K562 (cell line): ENCODE measurements around the gene MLLT6. TPM values are rescaled to one million over a fixed set of nuclear protein-coding genes. Genes with fewer than 3 reads are reported as not detected.

ENCODE experiments used
- BCOR ChIP-seq: fragments of 450-650 bp; IDR thresholded peaks from 2 replicates; pipeline ENCODE4 v1.6.1; 2016
- CLOCK ChIP-seq: fragments of 250-450 bp; sonication (Bioruptor Pico); IDR thresholded peaks from 2 replicates; pipeline ENCODE4 v1.4.0; 2020; ENCODE audit warnings: mild to moderate bottlenecking, moderate library complexity, borderline replicate concordance
- EP400 ChIP-seq: fragments of 450-650 bp; IDR thresholded peaks from 2 replicates; pipeline ENCODE4 v1.6.1; 2017; ENCODE audit warnings: antibody characterized with exemption, mild to moderate bottlenecking, moderate library complexity
- MAX ChIP-seq: sonication (generic); formaldehyde crosslinking; IDR thresholded peaks from 2 replicates; pipeline ENCODE4 v1.9.0; 2022; ENCODE audit warnings: mild to moderate bottlenecking, missing genetic modification reagents
- SNAPC5 ChIP-seq: fragments of 250-450 bp; sonication (Bioruptor Pico); IDR thresholded peaks from 2 replicates; pipeline ENCODE4 v1.8.0; 2021; ENCODE audit warnings: moderate library complexity, mild to moderate bottlenecking, inconsistent platforms
- ZBTB1 ChIP-seq: sonication (generic); formaldehyde crosslinking; IDR thresholded peaks from 2 replicates; pipeline ENCODE4 v1.8.1; 2023; ENCODE audit warnings: missing genetic modification reagents, low read depth, mild to moderate bottlenecking, borderline replicate concordance
- ZNF507 ChIP-seq: conservative IDR thresholded peaks from 2 replicates; pipeline ENCODE4 v1.6.1; 2017; ENCODE audit warnings: missing genetic modification characterization, missing compliant biosample characterization
- polyA plus RNA-seq, 8 experiments: library from polyadenylated mRNA; depleted of rRNA in 4 of 8; stranded (reverse) in 5 of 8; unstranded in 3 of 8; fragments of >200 nt; fragmentation: Nextera tagmentation in 2 of 8; fragmentation: Illumina TruSeq in 1 of 8; extraction: Ambion mirVana in 2 of 8; extraction: Trizol in 1 of 8; gene quantifications; 2 replicates each; pipeline versions ENCODE4 v1.2.1 to v1.2.3, GENCODE V29; 2011 to 2014; ENCODE audit warnings: inconsistent platforms in 1 of 8, missing spikeins in 1 of 8
- total RNA-seq, 7 experiments: library from RNA; depleted of rRNA in 6 of 7; stranded (reverse); fragments of >200 nt in 6 of 7; fragmentation: Illumina TruSeq in 2 of 7; extraction: Trizol in 2 of 7; gene quantifications; 2 replicates each; pipeline versions ENCODE4 v1.2.1 to v1.2.3, GENCODE V29; 2011 to 2021; ENCODE audit warnings: low replicate concordance in 1 of 7
- TF ChIP-seq, protein P1 (sequence below): fragments of 200-600 bp; sonication (generic); IDR thresholded peaks from one replicate; pipeline ENCODE4 v1.6.1; 2012; ENCODE audit warnings: mild to moderate bottlenecking, low read depth, low read length, inconsistent platforms

Gene MLLT6
- total and polyA plus RNA-seq, 9 of the 15 experiments (the other 6 are each of a cell fraction or from before 2014, with no cell fraction given), result 3.1 to 71.7 (median 30.0) TPM

DNA sequence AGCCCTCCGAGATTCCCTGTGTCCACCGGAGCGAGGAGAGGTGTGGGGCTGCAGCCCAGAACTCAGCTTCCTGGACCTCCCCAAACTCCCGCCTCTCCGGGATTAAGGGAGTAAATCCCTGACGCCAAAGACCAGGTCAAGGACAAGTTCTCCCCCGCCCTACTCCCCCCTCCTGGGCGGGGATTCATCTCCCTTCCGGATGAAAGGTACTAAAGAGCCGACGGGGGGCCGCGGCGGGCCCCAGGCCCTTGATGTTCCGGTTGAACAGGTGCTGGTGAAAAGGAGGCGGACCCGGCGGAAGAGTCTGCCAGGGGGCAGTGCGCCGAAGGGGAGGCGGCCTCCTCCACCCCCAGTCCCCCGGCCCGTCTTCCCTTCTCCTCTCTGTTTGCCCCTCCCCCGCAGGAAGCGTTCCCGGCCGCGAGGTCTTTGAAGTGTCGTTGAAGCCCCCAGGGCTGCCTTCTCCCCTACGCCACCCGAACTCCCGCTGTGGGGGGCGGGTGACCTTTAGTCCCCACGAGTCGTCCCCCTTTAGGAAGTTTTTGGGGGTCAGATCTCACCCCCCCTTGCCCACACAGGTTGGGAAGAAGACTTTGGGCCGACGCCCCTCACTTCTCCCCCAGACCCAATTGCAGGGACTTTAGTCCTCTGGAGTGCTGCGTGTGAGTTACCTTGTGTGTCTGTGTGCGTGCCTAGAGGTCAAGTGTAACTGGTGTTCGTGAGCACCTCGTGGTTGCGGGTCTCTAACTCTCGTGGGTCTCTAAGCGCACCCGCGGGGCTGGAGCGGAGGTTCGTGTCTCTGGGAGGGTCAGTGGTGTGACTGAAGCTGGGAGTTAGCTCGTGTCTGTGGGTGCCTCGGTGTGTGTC is 1.1 kb upstream of the MLLT6 start (continued):
- no peak for TF ChIP-seq CLOCK (CRISPR knock-in tag)
- TF ChIP-seq, protein P1, sequence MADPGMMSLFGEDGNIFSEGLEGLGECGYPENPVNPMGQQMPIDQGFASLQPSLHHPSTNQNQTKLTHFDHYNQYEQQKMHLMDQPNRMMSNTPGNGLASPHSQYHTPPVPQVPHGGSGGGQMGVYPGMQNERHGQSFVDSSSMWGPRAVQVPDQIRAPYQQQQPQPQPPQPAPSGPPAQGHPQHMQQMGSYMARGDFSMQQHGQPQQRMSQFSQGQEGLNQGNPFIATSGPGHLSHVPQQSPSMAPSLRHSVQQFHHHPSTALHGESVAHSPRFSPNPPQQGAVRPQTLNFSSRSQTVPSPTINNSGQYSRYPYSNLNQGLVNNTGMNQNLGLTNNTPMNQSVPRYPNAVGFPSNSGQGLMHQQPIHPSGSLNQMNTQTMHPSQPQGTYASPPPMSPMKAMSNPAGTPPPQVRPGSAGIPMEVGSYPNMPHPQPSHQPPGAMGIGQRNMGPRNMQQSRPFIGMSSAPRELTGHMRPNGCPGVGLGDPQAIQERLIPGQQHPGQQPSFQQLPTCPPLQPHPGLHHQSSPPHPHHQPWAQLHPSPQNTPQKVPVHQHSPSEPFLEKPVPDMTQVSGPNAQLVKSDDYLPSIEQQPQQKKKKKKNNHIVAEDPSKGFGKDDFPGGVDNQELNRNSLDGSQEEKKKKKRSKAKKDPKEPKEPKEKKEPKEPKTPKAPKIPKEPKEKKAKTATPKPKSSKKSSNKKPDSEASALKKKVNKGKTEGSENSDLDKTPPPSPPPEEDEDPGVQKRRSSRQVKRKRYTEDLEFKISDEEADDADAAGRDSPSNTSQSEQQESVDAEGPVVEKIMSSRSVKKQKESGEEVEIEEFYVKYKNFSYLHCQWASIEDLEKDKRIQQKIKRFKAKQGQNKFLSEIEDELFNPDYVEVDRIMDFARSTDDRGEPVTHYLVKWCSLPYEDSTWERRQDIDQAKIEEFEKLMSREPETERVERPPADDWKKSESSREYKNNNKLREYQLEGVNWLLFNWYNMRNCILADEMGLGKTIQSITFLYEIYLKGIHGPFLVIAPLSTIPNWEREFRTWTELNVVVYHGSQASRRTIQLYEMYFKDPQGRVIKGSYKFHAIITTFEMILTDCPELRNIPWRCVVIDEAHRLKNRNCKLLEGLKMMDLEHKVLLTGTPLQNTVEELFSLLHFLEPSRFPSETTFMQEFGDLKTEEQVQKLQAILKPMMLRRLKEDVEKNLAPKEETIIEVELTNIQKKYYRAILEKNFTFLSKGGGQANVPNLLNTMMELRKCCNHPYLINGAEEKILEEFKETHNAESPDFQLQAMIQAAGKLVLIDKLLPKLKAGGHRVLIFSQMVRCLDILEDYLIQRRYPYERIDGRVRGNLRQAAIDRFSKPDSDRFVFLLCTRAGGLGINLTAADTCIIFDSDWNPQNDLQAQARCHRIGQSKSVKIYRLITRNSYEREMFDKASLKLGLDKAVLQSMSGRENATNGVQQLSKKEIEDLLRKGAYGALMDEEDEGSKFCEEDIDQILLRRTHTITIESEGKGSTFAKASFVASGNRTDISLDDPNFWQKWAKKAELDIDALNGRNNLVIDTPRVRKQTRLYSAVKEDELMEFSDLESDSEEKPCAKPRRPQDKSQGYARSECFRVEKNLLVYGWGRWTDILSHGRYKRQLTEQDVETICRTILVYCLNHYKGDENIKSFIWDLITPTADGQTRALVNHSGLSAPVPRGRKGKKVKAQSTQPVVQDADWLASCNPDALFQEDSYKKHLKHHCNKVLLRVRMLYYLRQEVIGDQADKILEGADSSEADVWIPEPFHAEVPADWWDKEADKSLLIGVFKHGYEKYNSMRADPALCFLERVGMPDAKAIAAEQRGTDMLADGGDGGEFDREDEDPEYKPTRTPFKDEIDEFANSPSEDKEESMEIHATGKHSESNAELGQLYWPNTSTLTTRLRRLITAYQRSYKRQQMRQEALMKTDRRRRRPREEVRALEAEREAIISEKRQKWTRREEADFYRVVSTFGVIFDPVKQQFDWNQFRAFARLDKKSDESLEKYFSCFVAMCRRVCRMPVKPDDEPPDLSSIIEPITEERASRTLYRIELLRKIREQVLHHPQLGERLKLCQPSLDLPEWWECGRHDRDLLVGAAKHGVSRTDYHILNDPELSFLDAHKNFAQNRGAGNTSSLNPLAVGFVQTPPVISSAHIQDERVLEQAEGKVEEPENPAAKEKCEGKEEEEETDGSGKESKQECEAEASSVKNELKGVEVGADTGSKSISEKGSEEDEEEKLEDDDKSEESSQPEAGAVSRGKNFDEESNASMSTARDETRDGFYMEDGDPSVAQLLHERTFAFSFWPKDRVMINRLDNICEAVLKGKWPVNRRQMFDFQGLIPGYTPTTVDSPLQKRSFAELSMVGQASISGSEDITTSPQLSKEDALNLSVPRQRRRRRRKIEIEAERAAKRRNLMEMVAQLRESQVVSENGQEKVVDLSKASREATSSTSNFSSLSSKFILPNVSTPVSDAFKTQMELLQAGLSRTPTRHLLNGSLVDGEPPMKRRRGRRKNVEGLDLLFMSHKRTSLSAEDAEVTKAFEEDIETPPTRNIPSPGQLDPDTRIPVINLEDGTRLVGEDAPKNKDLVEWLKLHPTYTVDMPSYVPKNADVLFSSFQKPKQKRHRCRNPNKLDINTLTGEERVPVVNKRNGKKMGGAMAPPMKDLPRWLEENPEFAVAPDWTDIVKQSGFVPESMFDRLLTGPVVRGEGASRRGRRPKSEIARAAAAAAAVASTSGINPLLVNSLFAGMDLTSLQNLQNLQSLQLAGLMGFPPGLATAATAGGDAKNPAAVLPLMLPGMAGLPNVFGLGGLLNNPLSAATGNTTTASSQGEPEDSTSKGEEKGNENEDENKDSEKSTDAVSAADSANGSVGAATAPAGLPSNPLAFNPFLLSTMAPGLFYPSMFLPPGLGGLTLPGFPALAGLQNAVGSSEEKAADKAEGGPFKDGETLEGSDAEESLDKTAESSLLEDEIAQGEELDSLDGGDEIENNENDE, result no peak
- TF ChIP-seq BCOR, result peak; percentile 97
- no peak for TF ChIP-seq MAX (CRISPR knock-in tag)
- no peak for TF ChIP-seq ZNF507 (tag)
- TF ChIP-seq SNAPC5 (CRISPR knock-in tag), result no peak
- peak; percentile 72 for TF ChIP-seq EP400
- TF ChIP-seq ZBTB1, result no peak
